HG03521 (cell line): ENCODE data around the gene ANAPC1.
"Not testable (repeated sequence)": the region's sequence is repeated elsewhere in the genome, so short reads cannot be mapped to it uniquely, and the experiment has no call there.

Source experiments
- ATAC-seq: cut with Tn5 transposase; IDR thresholded peaks from one replicate; pipeline ENCODE4 v1.9.1; 2021; ENCODE audit warnings: mild to moderate bottlenecking, moderate library complexity; ENCODE audit not compliant: unreplicated experiment

Gene ANAPC1

GRCh38 chr2:111812970-111813622 lies 70.9 kb downstream of the ANAPC1 start:
- not testable (repeated sequence) for ATAC-seq

GRCh38 chr2:111790633-111791032 lies 93.4 kb downstream of the ANAPC1 start:
- ATAC-seq, result not testable (repeated sequence)

GRCh38 chr2:111784081-111784480 lies 99.9 kb downstream of the ANAPC1 start:
- not testable (repeated sequence) for ATAC-seq

- ATAC-seq, result not testable (repeated sequence)
Measured at GRCh38 chr2:111782195-111782594, 101.8 kb downstream of the ANAPC1 start.

GRCh38 chr2:111781443-111782094 lies 102.4 kb downstream of the ANAPC1 start:
- not testable (repeated sequence) for ATAC-seq

- not testable (repeated sequence) for ATAC-seq
Measured at GRCh38 chr2:111777155-111777554, 106.8 kb downstream of the ANAPC1 start.

- ATAC-seq, result not testable (repeated sequence)
Measured at GRCh38 chr2:111776296-111776695, 107.7 kb downstream of the ANAPC1 start.

GRCh38 chr2:111772180-111772579 lies 111.8 kb downstream of the ANAPC1 start:
- ATAC-seq, result not testable (repeated sequence)

GRCh38 chr2:111770916-111771658 lies 112.9 kb downstream of the ANAPC1 start:
- not testable (repeated sequence) for ATAC-seq

GRCh38 chr2:111768266-111769190 lies 115.5 kb downstream of the ANAPC1 start:
- ATAC-seq, result not testable (repeated sequence)

- not testable (repeated sequence) for ATAC-seq
Measured at GRCh38 chr2:111767087-111767486, 116.9 kb downstream of the ANAPC1 start.

- ATAC-seq, result not testable (repeated sequence)
Measured at GRCh38 chr2:111766295-111766694, 117.7 kb downstream of the ANAPC1 start.

GRCh38 chr2:111764151-111764550 lies 119.8 kb downstream of the ANAPC1 start:
- ATAC-seq, result not testable (repeated sequence)

- ATAC-seq, result not testable (repeated sequence)
Measured at GRCh38 chr2:111760697-111761284, 123.2 kb downstream of the ANAPC1 start.

- not testable (repeated sequence) for ATAC-seq
Measured at GRCh38 chr2:111752533-111752932, 131.5 kb downstream of the ANAPC1 start.

GRCh38 chr2:111750641-111751040 lies 133.4 kb downstream of the ANAPC1 start:
- ATAC-seq, result not testable (repeated sequence)

- not testable (repeated sequence) for ATAC-seq
Measured at GRCh38 chr2:111748429-111748828, 135.6 kb downstream of the ANAPC1 start.

- ATAC-seq, result peak; percentile 80
Measured at GRCh38 chr2:111747410-111748115, 136.4 kb downstream of the ANAPC1 start.

- not testable (repeated sequence) for ATAC-seq
Measured at GRCh38 chr2:111744751-111745150, 139.2 kb downstream of the ANAPC1 start.
